Effector memory CD8-positive, alpha-beta T cell (primary cell): Measurements from ENCODE around the gene RHOF.

ENCODE experiments used
- ATAC-seq: fragments of 150-1000 bp; cut with Tn5 transposase; replicated peaks from 2 replicates; pipeline ENCODE4 v1.10.0; 2021; ENCODE audit warnings: mild to moderate bottlenecking, moderate library complexity
- DNase-seq, 3 experiments: peaks; one replicate each; pipeline ENCODE4 v3.0.0; 2021
- H3K27ac Mint-ChIP-seq, 2 donors: one replicate each; pipeline ENCODE4 v1.8.0; 2022; ENCODE audit warnings: mild to moderate bottlenecking in 2 of 2, mixed read lengths in 2 of 2, moderate library complexity in 2 of 2
- H3K27me3 Mint-ChIP-seq, 2 donors: one replicate each; pipeline ENCODE4 v1.8.0; 2022; ENCODE audit warnings: mixed read lengths in 2 of 2
- H3K36me3 Mint-ChIP-seq: one replicate; pipeline ENCODE4 v1.8.0; 2022; ENCODE audit warnings: mild to moderate bottlenecking, moderate library complexity, mixed read lengths; ENCODE audit not compliant: insufficient read depth
- H3K4me1 Mint-ChIP-seq, 2 donors: one replicate each; pipeline ENCODE4 v1.8.0; 2022; ENCODE audit warnings: low read depth in 2 of 2, mixed read lengths in 2 of 2
- H3K4me3 Mint-ChIP-seq, 2 donors: one replicate each; pipeline ENCODE4 v1.8.0; 2022; ENCODE audit warnings: mild to moderate bottlenecking in 2 of 2, mixed read lengths in 2 of 2, moderate library complexity in 2 of 2
- H3K9me3 Mint-ChIP-seq, 2 donors: one replicate each; pipeline ENCODE4 v1.8.0; 2022; ENCODE audit warnings: mixed read lengths in 2 of 2
- total RNA-seq, 9 experiments: gene quantifications; one replicate each; lab custom pipeline; 2026; lab: John Stamatoyannopoulos, UW

RHOF gene, protein sequence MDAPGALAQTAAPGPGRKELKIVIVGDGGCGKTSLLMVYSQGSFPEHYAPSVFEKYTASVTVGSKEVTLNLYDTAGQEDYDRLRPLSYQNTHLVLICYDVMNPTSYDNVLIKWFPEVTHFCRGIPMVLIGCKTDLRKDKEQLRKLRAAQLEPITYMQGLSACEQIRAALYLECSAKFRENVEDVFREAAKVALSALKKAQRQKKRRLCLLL
- total RNA-seq = 68.1 to 169 (median 98.6) reads per million in 9 experiments

DNA sequence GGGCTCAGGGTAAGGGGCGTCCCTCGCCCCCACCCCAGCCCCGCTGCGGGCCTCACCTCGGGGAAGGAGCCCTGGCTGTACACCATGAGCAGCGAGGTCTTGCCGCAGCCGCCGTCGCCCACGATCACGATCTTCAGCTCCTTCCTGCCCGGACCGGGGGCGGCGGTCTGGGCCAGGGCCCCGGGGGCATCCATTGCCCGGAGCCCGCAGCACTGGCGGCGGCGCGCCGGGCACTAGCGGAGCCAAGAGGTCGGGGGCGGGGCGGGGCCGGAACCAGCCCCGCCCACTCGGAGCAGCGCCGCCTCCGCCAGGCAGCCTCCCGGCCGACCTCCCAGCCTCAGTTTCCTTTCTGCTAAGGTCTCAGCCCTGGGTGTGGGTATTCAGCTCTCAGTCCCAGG, at the start of gene RHOF:
TSS of gene RHOF (minus strand) at position 249 of the 398 bp plus-strand sequence. CDS start at position 194, 55 bp downstream.
- ATAC-seq = peak; percentile 7
- Mint-ChIP-seq H3K27me3 (no peaks in the 10 kb centered on the region), H3K9me3 (no peaks in the 10 kb centered on the region), H3K4me1 (peaks cover 61% of the 10 kb centered on the region in 2 donors), H3K4me3 (peak within 1 kb of the TSS; percentile 86 to 90), H3K36me3 (peaks cover 84% of the 10 kb centered on the region), H3K27ac (peak within 1 kb of the TSS; percentile 98 to 100)
- DNase-seq = no peak

- peaks cover 13 to 16% of the 10 kb centered on the region in 2 donors for H3K4me1 Mint-ChIP-seq
- ATAC-seq = no peak
- peak overlapping the region; percentile 84 to 90 for H3K27ac Mint-ChIP-seq
- no peaks in the 10 kb centered on the region for H3K27me3 Mint-ChIP-seq
- H3K36me3 Mint-ChIP-seq = peaks cover 4% of the 10 kb centered on the region
- DNase-seq = no peak
- peak overlapping the region; percentile 95 to 98 for H3K4me3 Mint-ChIP-seq
- no peaks in the 10 kb centered on the region for H3K9me3 Mint-ChIP-seq
Observed at GRCh38 chr12:121839993-121840761, 46.7 kb upstream of the RHOF start.

GRCh38 chr12:121839106-121839992, 45.9 kb upstream of the RHOF start:
- Mint-ChIP-seq H3K27ac (peak overlapping the region; percentile 84 to 90), H3K27me3 (no peaks in the 10 kb centered on the region), H3K4me3 (peak overlapping the region; percentile 95 to 98), H3K4me1 (peaks cover 13 to 16% of the 10 kb centered on the region in 2 donors), H3K36me3 (peaks cover 4% of the 10 kb centered on the region), H3K9me3 (no peaks in the 10 kb centered on the region)
- ATAC-seq (peak; percentile 95), DNase-seq (peak; percentile 99 to 100 (median 100))

GRCh38 chr12:121838126-121838525, 44.6 kb upstream of the RHOF start:
- peaks cover 4% of the 10 kb centered on the region for H3K36me3 Mint-ChIP-seq
- ATAC-seq (no peak), DNase-seq (no peak)
- H3K4me3 Mint-ChIP-seq = peak overlapping the region in 1 of 2 donors; percentile 8
- no peaks in the 10 kb centered on the region for H3K27me3 Mint-ChIP-seq
- H3K9me3 Mint-ChIP-seq = no peaks in the 10 kb centered on the region
- no peak overlapping the region for H3K27ac Mint-ChIP-seq
- peaks cover 13 to 16% of the 10 kb centered on the region in 2 donors for H3K4me1 Mint-ChIP-seq

DNA sequence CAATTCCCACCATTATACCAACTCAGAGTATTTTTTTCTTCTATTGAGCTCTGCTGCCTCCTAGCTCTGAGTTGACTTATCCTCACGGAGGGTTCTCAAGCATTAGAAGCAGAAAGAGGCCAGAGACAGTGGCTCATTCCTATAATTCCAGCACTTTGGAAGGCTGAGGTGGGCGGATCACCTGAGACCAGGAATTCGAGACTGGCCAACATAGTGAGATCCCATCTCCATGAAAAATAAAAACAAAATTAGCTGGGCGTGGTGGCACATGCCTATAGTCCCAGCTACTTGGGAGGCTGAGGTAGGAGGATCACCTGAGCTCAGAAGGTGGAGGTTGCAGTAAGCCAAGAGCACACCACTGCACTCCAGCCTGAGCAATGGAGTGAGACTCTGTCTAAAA, 44.2 kb upstream of the RHOF start:
- peaks cover 13 to 16% of the 10 kb centered on the region in 2 donors for H3K4me1 Mint-ChIP-seq
- H3K9me3 Mint-ChIP-seq = no peaks in the 10 kb centered on the region
- H3K27me3 Mint-ChIP-seq = no peaks in the 10 kb centered on the region
- DNase-seq (no peak), ATAC-seq (no peak)
- H3K36me3 Mint-ChIP-seq = peaks cover 6% of the 10 kb centered on the region
- no peak overlapping the region for H3K27ac Mint-ChIP-seq
- H3K4me3 Mint-ChIP-seq = no peak overlapping the region

- Mint-ChIP-seq H3K27me3 (no peaks in the 10 kb centered on the region), H3K27ac (peak overlapping the region in 1 of 2 donors; percentile 65), H3K9me3 (no peaks in the 10 kb centered on the region), H3K4me1 (peaks cover 7 to 12% of the 10 kb centered on the region in 2 donors), H3K36me3 (peaks cover 51% of the 10 kb centered on the region), H3K4me3 (no peak overlapping the region)
- no peak for ATAC-seq
- DNase-seq = no peak
Observed at GRCh38 chr12:121831571-121832245, 38.2 kb upstream of the RHOF start.

- H3K27ac Mint-ChIP-seq = no peak overlapping the region
- no peaks in the 10 kb centered on the region for H3K27me3 Mint-ChIP-seq
- DNase-seq = no peak
- no peak for ATAC-seq
- H3K36me3 Mint-ChIP-seq = peaks cover 59% of the 10 kb centered on the region
- peaks cover 11 to 20% of the 10 kb centered on the region in 2 donors for H3K4me1 Mint-ChIP-seq
- no peaks in the 10 kb centered on the region for H3K9me3 Mint-ChIP-seq
- no peak overlapping the region for H3K4me3 Mint-ChIP-seq
Observed at GRCh38 chr12:121830588-121831265, 37.2 kb upstream of the RHOF start.

GRCh38 chr12:121830134-121830533, 36.6 kb upstream of the RHOF start:
- DNase-seq = no peak
- H3K4me3 Mint-ChIP-seq = no peak overlapping the region
- peaks cover 11 to 20% of the 10 kb centered on the region in 2 donors for H3K4me1 Mint-ChIP-seq
- H3K27ac Mint-ChIP-seq = no peak overlapping the region
- no peaks in the 10 kb centered on the region for H3K9me3 Mint-ChIP-seq
- H3K27me3 Mint-ChIP-seq = no peaks in the 10 kb centered on the region
- peaks cover 60% of the 10 kb centered on the region for H3K36me3 Mint-ChIP-seq
- ATAC-seq = no peak

- H3K27ac Mint-ChIP-seq = peak overlapping the region; percentile 44 to 58
- DNase-seq (no peak), ATAC-seq (no peak)
- H3K4me3 Mint-ChIP-seq = no peak overlapping the region
- no peaks in the 10 kb centered on the region for H3K9me3 Mint-ChIP-seq
- peaks cover 68% of the 10 kb centered on the region for H3K36me3 Mint-ChIP-seq
- H3K27me3 Mint-ChIP-seq = no peaks in the 10 kb centered on the region
- peaks cover 11 to 20% of the 10 kb centered on the region in 2 donors for H3K4me1 Mint-ChIP-seq
Observed at GRCh38 chr12:121829250-121829918, 35.9 kb upstream of the RHOF start.

DNA sequence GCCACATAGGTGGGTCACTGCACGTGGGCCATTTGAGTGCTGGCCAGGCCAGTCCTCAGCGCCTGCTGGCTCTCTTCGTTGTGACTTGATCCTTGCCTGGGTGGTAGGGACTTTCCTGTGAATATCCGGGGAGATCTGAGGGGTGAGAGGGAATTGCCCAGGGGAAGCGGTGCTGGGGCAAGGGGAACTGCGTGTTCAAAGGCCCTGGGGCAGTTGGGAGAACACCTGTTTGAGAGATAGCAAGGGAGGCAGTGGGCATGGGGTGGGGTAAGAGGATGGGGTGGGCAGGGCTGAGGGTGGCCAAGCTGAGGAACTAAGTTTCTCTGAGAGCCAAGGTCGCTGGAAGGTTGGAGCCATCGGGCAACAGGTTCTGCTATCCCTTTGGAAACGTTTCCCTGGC, 35.3 kb upstream of the RHOF start:
- Mint-ChIP-seq H3K36me3 (peaks cover 70% of the 10 kb centered on the region), H3K27ac (peak overlapping the region in 1 of 2 donors; percentile 44), H3K9me3 (no peaks in the 10 kb centered on the region), H3K4me1 (peaks cover 11 to 20% of the 10 kb centered on the region in 2 donors), H3K4me3 (no peak overlapping the region), H3K27me3 (no peaks in the 10 kb centered on the region)
- ATAC-seq = no peak
- DNase-seq = no peak

GRCh38 chr12:121828306-121828705, 34.8 kb upstream of the RHOF start:
- H3K9me3 Mint-ChIP-seq = no peaks in the 10 kb centered on the region
- no peak for DNase-seq
- H3K36me3 Mint-ChIP-seq = peaks cover 75% of the 10 kb centered on the region
- H3K27ac Mint-ChIP-seq = peak overlapping the region in 1 of 2 donors; percentile 79
- no peaks in the 10 kb centered on the region for H3K27me3 Mint-ChIP-seq
- H3K4me1 Mint-ChIP-seq = peaks cover 12 to 20% of the 10 kb centered on the region in 2 donors
- ATAC-seq = no peak
- H3K4me3 Mint-ChIP-seq = no peak overlapping the region
